GM12878 (cell line): ENCODE measurements around the gene VPS16. TPM values are rescaled to one million over a fixed set of nuclear protein-coding genes. Genes with fewer than 3 reads are reported as not detected.

ENCODE experiments used
- ATAC-seq: fragments of 200-7000 bp; cut with Tn5 transposase; 3 replicates; pipeline ENCODE4 v1.9.1; 2020; ENCODE audit warnings: mild to moderate bottlenecking, moderate library complexity
- BruUV-seq: library from RNA; stranded (reverse); fragments of 400-500 nt; replicated peaks from 2 replicates; lab custom pipeline; 2021; lab: Mats Ljungman, UMichigan
- CTCF ChIA-PET: fragments of 300-600 bp; sonication (Branson Sonifier 250); formaldehyde crosslinking; extraction: SDS; loops from one replicate; lab custom pipeline; 2021; ENCODE audit warnings: inconsistent platforms; lab: Yijun Ruan, JAX
- POLR2A ChIA-PET: fragments of 350-600 bp; formaldehyde crosslinking; extraction: SDS; loops from one replicate; lab custom pipeline; 2021; ENCODE audit warnings: inconsistent platforms; lab: Charles Lee
- RAD21 ChIA-PET: fragments of 300-600 bp; sonication (Branson Sonifier 250); formaldehyde crosslinking; loops from one replicate; lab custom pipeline; 2023; ENCODE audit warnings: antibody characterized with exemption; ENCODE audit not compliant: unreplicated experiment; lab: Charles Lee
- SMC1A ChIA-PET: fragments of 300-600 bp; sonication (Branson Sonifier 250); formaldehyde crosslinking; loops from one replicate; lab custom pipeline; 2023; ENCODE audit not compliant: unreplicated experiment, uncharacterized antibody; lab: Charles Lee
- DNase-seq: peaks from one replicate; pipeline ENCODE4 v3.0.0-alpha.2; 2011; ENCODE audit warnings: low read depth, low spot score
- FAIRE-seq: peaks from 3 replicates; lab custom pipeline; 2011; peaks lifted over from hg19 to GRCh38; lab: Jason Lieb, UNC
- H2AFZ ChIP-seq: 2 replicates; pipeline ENCODE4 v1.6.0; 2011; ENCODE audit warnings: low read depth, low read length, control low read depth; ENCODE audit not compliant: control insufficient read depth
- H3K27ac ChIP-seq: 2 replicates; pipeline ENCODE4 v1.5.1; 2011; ENCODE audit warnings: control low read depth; ENCODE audit not compliant: control insufficient read depth, insufficient read depth
- H3K27me3 ChIP-seq, 2 experiments: replicated peaks in 1 of 2; 2 replicates each; pipeline versions ENCODE4 v1.6.0 to v1.6.1; 2011; ENCODE audit warnings: low read length in 1 of 2; ENCODE audit not compliant: control insufficient read depth in 2 of 2, insufficient read depth in 2 of 2
- H3K36me3 ChIP-seq, 2 experiments: 2 replicates each; pipeline ENCODE4 v1.5.1; 2011; ENCODE audit warnings: low read length in 1 of 2; ENCODE audit not compliant: control insufficient read depth in 2 of 2, insufficient read depth in 2 of 2
- H3K4me1 ChIP-seq: 2 replicates; pipeline ENCODE4 v1.6.1; 2011; ENCODE audit warnings: mild to moderate bottlenecking, low read length, moderate library complexity, mixed read lengths; ENCODE audit not compliant: control insufficient read depth, insufficient read depth
- H3K4me2 ChIP-seq: 2 replicates; pipeline ENCODE4 v1.6.0; 2011; ENCODE audit warnings: control low read depth; ENCODE audit not compliant: control insufficient read depth, insufficient read depth
- H3K4me3 ChIP-seq: fragments of 200-600 bp; sonication (generic); 2 replicates; pipeline ENCODE4 v1.5.1; 2016
- H3K79me2 ChIP-seq: 2 replicates; pipeline ENCODE4 v1.6.0; 2011; ENCODE audit warnings: low read length; ENCODE audit not compliant: control insufficient read depth, insufficient read depth
- H3K9ac ChIP-seq: 2 replicates; pipeline ENCODE4 v1.8.0; 2011; ENCODE audit warnings: low read length, control low read depth, mixed read lengths; ENCODE audit not compliant: control insufficient read depth, insufficient read depth
- H3K9me3 ChIP-seq: replicated peaks from 3 replicates; pipeline ENCODE4 v1.5.1; 2011; ENCODE audit warnings: mild to moderate bottlenecking, low read length; ENCODE audit not compliant: control insufficient read depth, insufficient read depth
- H4K20me1 ChIP-seq: 2 replicates; pipeline ENCODE4 v1.6.0; 2011; ENCODE audit not compliant: control insufficient read depth, insufficient read depth
- FOXM1 ChIP-seq: IDR thresholded peaks from 2 replicates; pipeline ENCODE4 v1.6.1; 2012; ENCODE audit warnings: low read depth, mild to moderate bottlenecking, inconsistent platforms, low read length, moderate library complexity
- GABPA ChIP-seq: IDR thresholded peaks from 2 replicates; pipeline ENCODE4 v1.6.1; 2014; ENCODE audit warnings: antibody characterized with exemption, low read depth, mild to moderate bottlenecking, inconsistent platforms
- KLF5 ChIP-seq: fragments of 450-650 bp; IDR thresholded peaks from 2 replicates; pipeline ENCODE4 v1.6.1; 2014; ENCODE audit warnings: mild to moderate bottlenecking; ENCODE audit not compliant: partially characterized antibody
- NR2F1 ChIP-seq: fragments of 450-650 bp; conservative IDR thresholded peaks from 2 replicates; pipeline ENCODE4 v1.6.1; 2017; ENCODE audit warnings: mild to moderate bottlenecking
- RELB ChIP-seq: fragments of 450-650 bp; IDR thresholded peaks from 2 replicates; pipeline ENCODE4 v1.6.1; 2017; ENCODE audit warnings: low read depth, mild to moderate bottlenecking, moderate library complexity
- STAT3 ChIP-seq: IDR thresholded peaks from 2 replicates; pipeline ENCODE4 v1.6.1; 2011; ENCODE audit warnings: low read depth, low read length, improper control_type of control experiment
- TCF12 ChIP-seq: IDR thresholded peaks from 2 replicates; pipeline ENCODE4 v1.6.1; 2011; ENCODE audit warnings: low read depth, mild to moderate bottlenecking, low read length
- TCF3 ChIP-seq: IDR thresholded peaks from 2 replicates; pipeline ENCODE4 v1.6.1; 2012; ENCODE audit warnings: low read depth, mild to moderate bottlenecking, low read length, borderline replicate concordance; ENCODE audit not compliant: insufficient read depth
- WRNIP1 ChIP-seq: IDR thresholded peaks from 2 replicates; pipeline ENCODE4 v1.6.1; 2011; ENCODE audit warnings: low read depth, low read length, improper control_type of control experiment, borderline replicate concordance
- ZBTB40 ChIP-seq: fragments of 450-650 bp; IDR thresholded peaks from 2 replicates; pipeline ENCODE4 v1.6.1; 2016; ENCODE audit warnings: mild to moderate bottlenecking, moderate library complexity, borderline replicate concordance
- ZNF274 ChIP-seq: IDR thresholded peaks from one replicate; pipeline ENCODE4 v1.8.0; 2011; ENCODE audit not compliant: insufficient read length, insufficient read depth
- ZNF384 ChIP-seq: IDR thresholded peaks from 2 replicates; pipeline ENCODE4 v1.6.1; 2012; ENCODE audit warnings: low read depth, mild to moderate bottlenecking, low read length, improper control_type of control experiment, borderline replicate concordance
- ZSCAN29 ChIP-seq: fragments of 450-650 bp; IDR thresholded peaks from 2 replicates; pipeline ENCODE4 v1.6.1; 2017; ENCODE audit warnings: mild to moderate bottlenecking, moderate library complexity
- WGBS: methylation state at CpG from one replicate; pipeline ENCODE4 v1.1.6; 2016; ENCODE audit warnings: low lambda C conversion rate; ENCODE audit not compliant: insufficient replicate concordance, insufficient coverage; ENCODE audit errors: missing lambda C conversion rate; 5-methylcytosine and 5-hydroxymethylcytosine counted together
- in situ Hi-C: fragments of 300-500 bp; cut with MboI; formaldehyde crosslinking; loops from 9 replicates; pipeline ENCODE4 v1.14.3; 2018; ENCODE audit warnings: mixed read lengths
- intact Hi-C: fragments of 100-400 bp; cut with micrococcal nuclease; formaldehyde crosslinking; loops from one replicate; pipeline ENCODE4 v1.14.2; 2022; ENCODE audit not compliant: unreplicated experiment
- polyA plus RNA-seq, 11 experiments: library from polyadenylated mRNA; depleted of rRNA in 4 of 11; unstranded in 6 of 11; stranded (reverse) in 5 of 11; fragments of >200 nt; fragmentation: Nextera tagmentation in 4 of 11; fragmentation: Illumina TruSeq in 1 of 11; extraction: Ambion mirVana in 4 of 11; extraction: Trizol in 1 of 11; gene quantifications; 1 replicate in 1 of 11; 2 replicates in 10 of 11; pipeline versions ENCODE4 v1.2.1 to v1.2.3, GENCODE V29; 2011 to 2016; ENCODE audit warnings: inconsistent platforms in 2 of 11, missing spikeins in 2 of 11, low read depth in 1 of 11
- total RNA-seq, 4 experiments: library from RNA; depleted of rRNA in 3 of 4; stranded (reverse); fragments of >200 nt in 3 of 4; fragmentation: Illumina TruSeq in 1 of 4; extraction: Trizol in 1 of 4; gene quantifications; 2 replicates each; pipeline versions ENCODE4 v1.2.1 to v1.2.3, GENCODE V29; 2013 to 2021

Gene VPS16
- total and polyA plus RNA-seq, 10 of the 15 experiments (the other 5 are each of a cell fraction or from before 2014, with no cell fraction given), result 8.4 to 37.5 (median 26.4) TPM

DNA sequence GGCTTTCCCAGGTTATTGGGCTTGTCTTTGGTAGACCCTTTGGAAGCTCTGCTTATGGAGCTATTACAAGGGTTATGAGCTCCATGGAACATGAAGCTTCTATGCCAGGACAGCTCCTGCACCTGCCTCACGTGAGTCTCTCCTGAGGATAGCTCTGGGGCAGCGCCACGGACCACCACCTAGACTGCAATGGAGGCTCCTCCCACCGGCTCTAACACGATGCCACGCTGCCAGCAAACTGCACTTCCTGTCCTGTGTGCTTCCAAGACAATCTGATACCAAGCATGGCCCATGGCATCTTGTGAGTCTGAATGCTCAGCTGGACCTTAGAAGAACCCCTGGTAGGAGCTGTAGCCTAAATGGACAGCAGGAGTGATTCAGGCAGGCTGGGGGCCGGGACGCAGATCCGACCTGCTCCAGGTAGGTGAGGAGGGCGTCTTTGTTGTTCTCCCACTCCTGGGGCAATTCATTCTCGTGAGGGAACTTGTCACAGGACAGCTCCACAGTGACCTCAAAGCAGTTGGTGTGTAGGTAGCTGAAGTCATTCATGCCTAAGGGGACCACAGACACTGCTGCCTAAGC, 45.6 kb upstream of the VPS16 start:
- H3K79me2 ChIP-seq, result no peaks in the 10 kb centered on the region
- SMC1A ChIA-PET, result no interaction called here
- H3K27ac ChIP-seq, result no peak overlapping the region
- intact Hi-C loops, result no loop called here
- H3K9me3 ChIP-seq, result no peaks in the 10 kb centered on the region
- no peaks in the 10 kb centered on the region for H3K36me3 ChIP-seq
- H3K4me2 ChIP-seq, result no peak overlapping the region
- POLR2A ChIA-PET, result interaction anchor here (0.5 kb wide), 1 partner anchor 97 kb away, joined by 4 read pairs; no protein-coding TSS in a partner anchor
- H3K27me3 ChIP-seq, result peaks cover 0 to 11% of the 10 kb centered on the region in 2 experiments; a peak in 3 of 4 replicates
- no peak overlapping the region for H3K4me3 ChIP-seq
- in situ Hi-C loops, result no loop called here
- no peak overlapping the region for H3K9ac ChIP-seq
- no peaks in the 10 kb centered on the region for H3K4me1 ChIP-seq
- no TSS peak for BruUV-seq
- ATAC-seq, result no peak
- H4K20me1 ChIP-seq, result no peaks in the 10 kb centered on the region
- H2AFZ ChIP-seq, result no peak overlapping the region
- no peak for FAIRE-seq
- no peak for TF ChIP-seq TCF12
- no peak for TF ChIP-seq TCF3
- no peak for TF ChIP-seq STAT3
- TF ChIP-seq WRNIP1, result no peak
- TF ChIP-seq ZBTB40, result no peak
- no peak for TF ChIP-seq ZNF384
- no peak for TF ChIP-seq KLF5
- no peak for TF ChIP-seq FOXM1
- no peak for TF ChIP-seq GABPA
- no peak for TF ChIP-seq ZSCAN29
- no peak for TF ChIP-seq RELB
- TF ChIP-seq NR2F1, result no peak
- TF ChIP-seq ZNF274, result no peak
- TF ChIP-seq, all 136 proteins: peak for 0
- WGBS, result 28% methylated on average over 11 of the region's 11 CpGs
- DNase-seq, result no peak
- ChIA-PET RAD21 (no interaction called here), CTCF (interaction anchor here (0.6 kb wide), 1 partner anchor 59 kb away, joined by 3 read pairs; no protein-coding TSS in a partner anchor)
